DMS79 treated with DMSO at 0.1 percent for 48 hours (cell line): Measurements from ENCODE around the gene GRIA4.
"Not testable (repeated sequence)": the region's sequence is repeated elsewhere in the genome, so short reads cannot be mapped to it uniquely, and the experiment has no call there.

Experiments
- DNase-seq: peaks from one replicate; lab custom pipeline; 2025; lab: John Stamatoyannopoulos, UW

Gene GRIA4

DNA sequence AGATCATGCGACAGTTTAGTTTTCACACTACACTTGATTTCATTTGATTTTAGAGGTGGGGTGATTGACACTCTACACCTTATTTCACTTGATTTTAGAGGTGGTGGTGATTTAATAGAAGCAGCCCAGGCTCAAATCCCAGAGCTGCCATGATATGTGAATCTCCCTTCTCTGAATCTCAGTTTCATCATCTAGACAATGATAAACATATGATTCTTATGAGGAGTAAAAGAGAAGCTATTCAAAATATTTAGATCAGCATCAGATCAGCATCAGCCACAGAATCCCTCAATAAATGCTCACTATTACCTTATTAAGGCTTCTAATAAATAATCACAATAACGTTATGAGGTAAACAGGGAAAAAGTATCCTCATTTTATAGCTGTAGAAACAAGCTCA, 313.4 kb downstream of the GRIA4 start:
- DNase-seq = no peak

DNA sequence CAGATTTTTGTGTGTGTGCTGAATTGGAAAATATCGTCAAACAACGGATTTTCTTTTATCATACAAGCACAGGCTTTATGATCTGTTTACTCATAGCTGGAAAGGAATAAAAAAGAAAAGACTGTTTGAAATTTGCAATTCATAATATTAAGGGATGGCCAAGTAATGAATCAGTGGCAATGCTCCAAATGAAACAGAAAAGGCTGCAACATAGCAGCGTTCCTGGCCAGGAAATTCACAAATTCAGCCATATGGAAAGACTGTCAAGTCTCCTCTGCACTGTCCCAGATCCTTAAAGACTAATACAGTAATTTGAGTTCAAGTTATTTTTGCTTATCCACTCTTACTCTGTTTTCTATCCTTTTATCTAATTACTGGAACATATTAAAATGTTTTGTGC, 313.9 kb downstream of the GRIA4 start:
- no peak for DNase-seq

DNA sequence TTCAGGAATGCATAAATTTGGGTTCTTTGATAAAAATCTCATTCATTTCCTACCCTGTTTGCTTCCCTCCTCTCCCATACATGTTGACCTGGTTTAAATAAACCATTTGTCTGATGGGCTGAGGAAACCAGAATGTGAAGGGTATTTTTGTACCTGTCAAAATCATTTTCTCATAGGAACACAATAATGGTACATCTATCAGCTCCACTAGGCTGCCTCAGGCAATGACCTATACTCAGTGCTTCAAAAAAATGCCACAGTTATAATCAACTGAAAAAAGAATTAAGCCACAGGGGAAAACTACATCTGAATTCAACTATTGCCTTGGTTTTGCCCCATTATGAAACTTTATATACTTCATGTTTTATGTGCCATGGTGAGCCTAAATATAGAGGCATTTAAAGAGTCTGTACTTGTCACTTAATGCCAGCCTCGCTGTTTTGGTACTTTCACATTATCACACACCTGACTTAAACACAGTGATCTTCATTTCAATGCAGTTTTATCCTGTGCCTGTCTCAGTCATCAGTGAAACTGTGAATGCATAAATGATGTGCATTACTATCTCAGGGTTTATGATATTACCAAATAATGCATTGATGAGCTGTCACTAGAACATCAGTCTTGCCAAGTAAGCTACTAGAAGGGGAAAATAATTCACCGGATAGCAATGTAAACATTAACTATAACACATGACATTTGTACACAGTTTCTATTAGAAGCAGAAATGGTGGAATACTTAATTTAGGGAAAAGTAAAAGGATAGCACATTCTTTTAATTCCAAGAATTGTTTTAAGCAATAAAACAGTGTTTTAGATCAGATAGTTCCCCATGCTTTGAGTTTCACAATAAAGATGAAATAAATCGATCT, 319.4 kb downstream of the GRIA4 start:
- DNase-seq = no peak

DNA sequence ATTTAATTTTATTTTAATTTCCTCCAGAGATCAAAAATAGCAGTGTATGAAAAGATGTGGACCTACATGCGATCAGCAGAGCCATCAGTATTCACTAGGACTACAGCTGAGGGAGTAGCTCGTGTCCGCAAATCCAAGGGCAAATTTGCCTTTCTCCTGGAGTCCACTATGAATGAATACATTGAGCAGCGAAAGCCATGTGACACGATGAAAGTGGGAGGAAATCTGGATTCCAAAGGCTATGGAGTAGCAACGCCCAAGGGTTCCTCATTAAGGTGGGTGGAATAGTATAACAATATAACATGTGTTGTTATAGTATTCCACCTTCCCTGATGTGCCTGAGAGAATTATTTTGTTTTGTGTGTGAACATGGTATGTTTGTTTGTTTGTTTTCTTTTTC, 323.8 kb downstream of the GRIA4 start:
- no peak for DNase-seq

DNA sequence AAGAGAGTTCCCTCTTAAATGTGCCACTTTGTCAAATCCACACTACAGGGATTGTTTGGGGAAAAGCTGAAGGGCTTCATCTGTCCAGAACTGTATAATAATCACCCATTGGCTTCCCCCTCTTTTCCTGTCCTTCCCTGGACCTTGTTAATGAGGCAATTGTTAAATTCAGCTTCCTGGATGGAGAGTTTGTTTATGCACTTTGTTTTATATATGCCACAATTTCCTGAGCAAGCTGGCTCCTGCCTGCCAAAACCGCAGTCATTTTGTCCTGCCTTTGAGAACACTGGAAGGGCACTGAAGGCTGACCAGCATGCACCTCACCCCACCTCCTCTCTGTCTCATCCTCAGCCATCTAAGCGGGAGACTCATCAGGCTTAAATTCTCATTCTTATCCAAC, 325.9 kb downstream of the GRIA4 start:
- no peak for DNase-seq

DNA sequence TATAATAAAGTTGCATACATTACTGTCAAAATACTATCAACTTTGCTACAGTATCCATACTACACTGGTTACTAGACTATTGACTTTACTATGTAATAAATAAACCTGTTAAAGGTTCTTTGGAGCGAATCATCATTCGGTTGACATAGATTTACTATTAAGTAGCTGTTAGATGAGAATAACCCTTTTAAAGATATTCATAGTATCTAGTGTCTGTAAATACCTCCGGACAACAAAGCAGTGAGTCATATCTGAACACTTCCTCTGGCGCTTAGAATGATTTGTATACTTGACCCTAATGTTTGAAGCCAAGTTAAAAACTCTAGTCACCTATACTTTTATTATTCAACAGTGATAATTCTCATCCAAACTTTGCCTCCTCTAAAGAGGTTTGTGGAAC, 327.5 kb downstream of the GRIA4 start:
- DNase-seq = no peak

DNA sequence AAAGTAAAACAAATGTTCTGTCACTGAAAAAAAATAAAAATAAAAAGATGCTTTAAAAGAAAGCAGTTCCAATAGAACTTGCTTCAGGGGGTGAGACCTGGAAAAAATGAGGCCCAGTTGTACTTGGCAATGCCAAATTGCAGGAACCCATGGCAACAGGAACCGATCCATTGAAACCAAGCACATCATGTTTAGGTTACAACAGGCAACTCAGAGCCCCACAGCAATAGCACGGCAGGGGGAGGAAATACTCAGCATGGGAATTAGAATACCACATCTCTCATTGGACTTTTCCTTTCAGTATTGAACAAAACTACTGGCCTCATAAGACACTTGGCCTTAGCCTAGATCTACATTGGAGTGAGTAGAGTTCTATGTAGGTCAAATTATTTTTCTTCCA, 327.9 kb downstream of the GRIA4 start:
- no peak for DNase-seq

DNA sequence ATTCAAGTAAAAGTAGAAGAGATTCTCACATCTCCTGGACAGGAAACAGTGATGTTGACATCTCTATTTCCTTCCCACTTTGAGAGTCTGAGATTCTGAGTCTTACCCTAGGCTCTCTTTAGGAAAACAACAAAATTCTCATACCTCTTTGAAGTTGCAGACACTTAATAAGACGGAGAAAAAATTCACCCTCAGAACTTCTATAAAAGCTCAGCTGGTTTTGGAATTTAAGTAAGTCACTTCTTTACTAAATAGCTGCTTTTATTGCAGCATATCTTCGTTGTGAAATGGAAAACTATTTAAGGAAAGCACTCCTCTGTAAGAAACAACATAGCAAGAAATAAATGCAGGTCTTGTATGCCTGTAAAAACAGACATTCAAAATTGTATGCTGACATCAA, 333.0 kb downstream of the GRIA4 start:
- no peak for DNase-seq

DNA sequence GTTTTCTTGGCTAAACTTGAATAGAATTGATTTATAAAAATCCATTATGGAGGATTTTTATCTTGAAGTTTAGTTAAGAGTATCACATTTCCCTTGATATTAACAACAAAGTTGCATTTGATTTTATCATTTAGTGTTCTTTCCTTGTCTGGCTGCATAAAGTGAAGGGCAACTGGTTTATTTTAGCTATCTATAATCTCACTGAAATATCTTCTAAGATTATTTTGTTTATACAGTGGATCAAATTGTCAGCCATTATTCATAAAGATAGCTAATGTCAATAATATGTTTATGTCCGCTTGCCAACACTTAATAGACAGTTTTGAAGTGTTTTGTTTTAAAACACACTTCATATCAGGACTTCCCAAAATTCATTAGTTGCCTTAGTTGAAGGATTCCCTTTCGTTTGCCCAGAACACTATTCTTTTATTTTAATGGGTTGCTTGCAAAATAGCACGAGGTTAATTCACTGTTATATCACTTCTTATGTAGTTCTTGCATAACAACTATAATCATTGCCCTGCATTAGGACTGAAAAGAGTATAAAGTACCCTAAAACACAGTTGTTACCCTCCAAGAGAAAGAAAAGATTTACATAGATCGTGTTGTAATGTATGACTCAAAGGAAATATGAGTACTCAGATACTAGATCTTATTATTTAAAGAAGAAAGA, 339.2 kb downstream of the GRIA4 start:
- DNase-seq = no peak

DNA sequence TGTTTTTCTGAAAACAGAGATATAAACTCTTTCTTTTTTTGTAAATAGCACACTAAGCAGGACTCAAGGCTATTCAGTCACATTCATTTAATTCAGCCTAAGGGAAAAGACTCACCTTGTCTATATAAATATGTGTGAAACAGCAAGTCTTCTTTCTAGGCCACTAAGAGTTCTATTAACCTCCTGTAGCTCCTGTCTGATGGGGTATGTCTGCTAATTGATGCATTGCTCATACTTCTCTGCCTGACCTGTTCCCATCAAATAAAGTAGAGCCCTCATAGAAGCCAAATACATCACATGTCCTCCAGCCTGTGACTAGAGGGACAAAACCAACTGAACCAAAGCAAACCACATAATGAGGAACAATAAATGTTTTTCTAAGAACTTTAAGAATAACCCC, 344.0 kb downstream of the GRIA4 start:
- DNase-seq = no peak

DNA sequence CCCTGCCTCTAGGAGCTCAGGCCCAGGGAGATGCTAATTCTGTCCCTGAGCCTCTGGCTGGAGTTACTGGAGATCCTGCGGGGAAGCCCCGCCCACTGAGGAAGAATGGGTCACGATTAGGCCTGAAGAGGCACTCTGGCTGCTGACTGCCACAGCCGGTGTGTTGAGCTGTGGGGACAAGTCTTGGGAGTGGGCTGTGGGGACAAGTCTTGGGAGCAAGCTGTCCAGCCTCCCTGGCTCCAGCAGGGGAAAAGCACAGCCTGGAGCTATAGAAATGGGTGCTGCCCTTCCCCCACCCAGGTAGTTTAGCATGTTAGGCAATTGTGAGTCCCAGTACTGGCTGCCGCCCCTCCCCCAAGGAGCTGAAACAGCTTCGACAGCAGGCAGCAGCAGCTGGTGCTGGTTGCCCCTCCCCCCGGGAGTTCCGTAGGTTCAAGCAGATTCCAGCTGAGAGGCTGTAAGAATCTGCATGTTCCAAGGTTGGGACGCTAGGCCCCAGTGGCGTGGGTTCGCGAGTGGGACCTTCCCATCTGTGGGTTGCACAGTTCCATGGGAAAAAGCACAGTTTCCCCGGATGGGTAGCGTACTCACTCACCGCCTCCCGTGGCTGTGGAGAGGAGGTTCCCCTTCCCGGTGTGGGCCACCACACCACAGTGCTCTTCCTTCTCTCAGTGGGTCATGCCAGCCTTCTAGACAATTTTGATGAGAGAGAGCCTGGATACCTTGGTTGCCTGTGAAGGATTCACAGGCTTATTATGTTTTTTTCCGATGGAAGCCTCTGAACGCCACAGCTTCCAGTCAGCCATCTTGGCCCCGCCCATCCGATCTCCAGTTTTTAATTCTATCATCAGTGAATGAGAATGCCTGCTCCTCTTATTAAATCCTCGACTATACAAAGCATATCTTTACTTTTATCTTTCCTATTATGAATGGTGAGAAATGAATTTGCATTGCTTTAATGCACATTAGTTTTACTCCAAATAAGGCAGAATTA, 350.7 kb downstream of the GRIA4 start:
- DNase-seq = peak; percentile 5

DNA sequence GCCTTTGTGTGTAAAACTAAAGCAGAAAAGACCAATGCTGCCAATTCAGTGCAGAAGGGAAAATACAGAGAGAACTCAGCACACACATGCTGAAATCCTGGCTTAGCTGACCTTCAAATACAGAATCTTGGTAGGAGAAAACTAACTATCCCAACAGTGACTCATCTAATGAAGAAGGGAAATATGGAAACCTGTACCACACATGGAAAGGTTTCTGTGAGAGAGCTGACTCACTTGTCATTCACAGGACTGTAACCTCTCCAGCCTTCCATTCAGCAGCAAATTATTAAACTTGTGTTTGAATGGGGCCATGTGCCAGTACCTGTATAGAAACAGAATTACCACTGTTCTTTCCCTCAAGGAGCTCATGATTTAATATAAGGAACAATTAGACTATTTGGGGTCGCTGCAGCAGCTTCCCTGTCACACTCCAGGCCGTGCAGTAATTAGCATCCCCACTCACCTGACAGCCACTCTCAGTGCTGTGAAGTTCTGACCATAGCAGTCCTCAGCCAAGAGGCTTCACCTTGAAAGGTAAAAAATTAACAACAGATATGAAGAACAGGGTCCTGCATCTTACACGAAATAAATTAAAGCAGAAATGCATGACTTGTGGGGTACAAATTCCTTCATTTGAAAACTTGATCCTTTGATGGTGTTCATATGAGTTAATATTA, 358.3 kb downstream of the GRIA4 start:
- no peak for DNase-seq

DNA sequence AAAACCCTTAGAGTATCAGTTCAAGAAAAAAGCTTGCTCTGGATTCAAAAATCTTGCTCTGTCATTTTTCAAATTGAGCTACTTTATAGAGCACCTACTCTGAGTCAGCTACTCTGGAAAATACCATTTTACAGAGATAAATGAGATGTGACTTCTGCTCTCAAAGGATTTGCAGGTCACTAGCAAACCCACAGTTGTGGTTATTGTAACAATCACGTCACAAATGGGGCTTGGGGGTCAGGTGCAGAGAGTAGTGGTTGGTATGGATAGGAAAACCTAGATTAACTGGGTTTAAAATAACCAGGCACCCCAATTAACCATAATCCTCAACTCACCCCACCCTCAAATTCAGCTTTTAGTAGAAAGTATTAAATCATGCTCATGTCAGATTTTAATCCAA, 359.9 kb downstream of the GRIA4 start:
- no peak for DNase-seq

DNA sequence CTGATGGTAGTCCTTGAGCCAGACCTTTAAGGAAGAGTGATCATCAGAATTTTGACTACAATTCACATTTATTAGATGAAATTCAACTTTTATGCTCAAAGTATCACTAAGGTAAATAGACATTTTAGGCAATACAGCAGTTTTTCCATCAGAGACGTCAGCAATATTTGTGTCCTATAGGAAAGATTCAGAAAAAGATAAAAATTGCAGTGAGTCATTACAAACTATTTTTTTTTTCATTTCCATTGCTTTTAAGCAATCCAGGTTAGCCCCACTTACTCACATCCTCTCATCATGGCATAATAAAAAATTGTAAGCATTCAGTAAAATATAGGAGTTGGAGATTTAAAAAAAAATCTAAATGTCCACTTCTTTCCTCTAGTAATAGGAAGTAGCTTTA, 365.3 kb downstream of the GRIA4 start:
- DNase-seq = no peak

DNA sequence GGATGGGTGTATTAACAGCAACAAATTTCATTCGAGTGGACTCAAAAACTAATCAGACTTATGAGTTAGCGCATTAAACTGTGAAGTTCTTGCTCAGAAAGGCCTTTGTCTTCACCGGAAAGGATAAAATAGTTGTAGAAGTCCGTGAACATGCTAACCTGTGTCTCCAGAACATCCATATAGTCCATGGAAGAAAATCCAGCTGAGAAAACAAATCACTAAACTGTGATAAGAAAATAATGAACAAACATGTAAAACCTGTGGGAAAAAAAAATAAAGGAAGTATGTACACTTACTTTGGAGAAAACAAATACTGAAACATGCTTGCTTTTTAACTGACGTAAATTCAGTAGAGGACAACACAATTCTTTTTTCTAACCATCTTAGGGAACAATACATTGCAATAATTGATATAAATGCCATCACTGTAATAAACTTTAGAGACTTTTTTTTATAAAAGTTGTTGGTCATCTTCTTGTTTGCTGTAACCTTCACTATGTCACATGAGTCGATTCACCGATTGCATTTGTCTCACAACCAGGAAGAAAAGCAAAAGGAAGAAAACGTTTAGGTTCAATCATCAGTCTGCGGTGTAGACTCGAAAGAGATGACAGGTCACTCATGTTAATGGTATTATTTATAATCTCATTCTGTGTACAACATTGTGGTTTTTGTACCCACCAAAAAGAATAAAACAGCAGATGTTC, 370.3 kb downstream of the GRIA4 start:
- no peak for DNase-seq

DNA sequence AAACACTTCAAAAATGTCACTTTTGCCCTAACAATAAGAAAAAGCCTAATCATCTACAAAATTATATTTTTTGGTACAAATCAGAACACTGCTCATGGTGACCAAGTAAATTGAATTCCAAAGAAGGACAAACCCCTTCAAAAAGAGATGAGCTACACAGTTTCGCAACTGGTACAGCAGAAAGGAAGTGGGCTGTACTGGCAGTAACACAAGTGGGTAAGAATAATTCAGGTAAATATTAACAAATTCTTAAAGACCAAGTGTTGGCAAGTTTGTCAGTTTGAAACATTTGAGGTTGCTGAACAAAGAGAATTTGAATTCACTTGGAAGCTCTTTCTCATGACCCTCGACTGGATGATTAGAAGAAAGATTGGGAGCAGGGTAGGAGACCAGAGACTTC, 376.7 kb downstream of the GRIA4 start:
- no peak for DNase-seq

DNA sequence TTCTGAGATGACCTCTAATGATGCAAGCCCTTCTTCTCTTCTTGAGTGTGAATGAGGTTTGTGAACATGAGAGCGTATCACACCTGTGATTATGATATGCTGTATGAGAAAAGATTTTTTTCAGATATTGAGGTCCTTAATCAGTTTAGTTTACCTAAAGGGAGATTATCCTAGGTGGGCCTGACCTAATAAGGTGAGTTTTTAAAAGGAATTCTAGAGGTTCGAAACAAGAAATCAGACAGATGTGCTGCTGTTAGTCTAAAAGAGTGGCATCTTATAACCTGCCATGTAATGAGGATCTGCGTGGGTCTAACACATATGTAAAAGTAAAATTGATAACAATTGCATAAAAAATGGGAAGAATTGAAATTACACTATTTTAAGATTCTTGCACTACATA, 378.3 kb downstream of the GRIA4 start:
- no peak for DNase-seq

DNA sequence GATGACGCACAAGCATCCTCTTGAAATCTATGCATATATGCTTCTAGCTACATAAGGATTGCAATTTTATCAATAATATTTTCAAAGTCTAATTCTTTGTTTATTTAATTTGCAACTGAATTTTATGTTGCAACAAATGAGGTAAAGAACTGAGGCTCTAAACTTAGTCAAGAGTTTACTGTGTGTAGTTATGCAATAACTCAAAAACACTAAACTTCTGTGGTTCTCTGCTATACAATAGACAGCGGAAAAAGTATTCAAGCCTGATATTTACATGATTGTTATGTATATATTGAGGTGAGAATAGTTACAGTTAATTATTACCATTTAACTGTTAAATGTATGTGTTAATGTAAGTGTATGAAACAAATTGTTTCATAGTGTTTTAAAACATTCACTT, 379.3 kb downstream of the GRIA4 start:
- DNase-seq = no peak

DNA sequence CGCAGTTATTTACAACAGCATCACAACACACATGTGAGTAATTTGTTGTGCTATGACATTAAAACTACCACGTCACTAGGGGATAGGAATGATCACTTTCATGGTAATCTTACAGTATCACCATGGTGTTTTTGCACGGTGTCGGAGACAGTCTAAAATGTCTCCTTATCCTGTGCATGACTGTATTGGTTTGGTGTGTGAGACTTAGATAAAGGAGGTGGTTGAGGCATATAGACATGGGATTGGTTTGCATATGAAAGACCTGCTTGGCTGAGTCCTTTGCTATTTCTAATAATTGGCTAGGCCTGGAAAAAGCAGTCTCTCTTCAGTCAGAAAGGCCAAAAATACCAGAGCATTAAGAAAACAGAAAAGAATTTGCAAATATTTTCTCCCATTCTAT, 382.0 kb downstream of the GRIA4 start:
- no peak for DNase-seq

DNA sequence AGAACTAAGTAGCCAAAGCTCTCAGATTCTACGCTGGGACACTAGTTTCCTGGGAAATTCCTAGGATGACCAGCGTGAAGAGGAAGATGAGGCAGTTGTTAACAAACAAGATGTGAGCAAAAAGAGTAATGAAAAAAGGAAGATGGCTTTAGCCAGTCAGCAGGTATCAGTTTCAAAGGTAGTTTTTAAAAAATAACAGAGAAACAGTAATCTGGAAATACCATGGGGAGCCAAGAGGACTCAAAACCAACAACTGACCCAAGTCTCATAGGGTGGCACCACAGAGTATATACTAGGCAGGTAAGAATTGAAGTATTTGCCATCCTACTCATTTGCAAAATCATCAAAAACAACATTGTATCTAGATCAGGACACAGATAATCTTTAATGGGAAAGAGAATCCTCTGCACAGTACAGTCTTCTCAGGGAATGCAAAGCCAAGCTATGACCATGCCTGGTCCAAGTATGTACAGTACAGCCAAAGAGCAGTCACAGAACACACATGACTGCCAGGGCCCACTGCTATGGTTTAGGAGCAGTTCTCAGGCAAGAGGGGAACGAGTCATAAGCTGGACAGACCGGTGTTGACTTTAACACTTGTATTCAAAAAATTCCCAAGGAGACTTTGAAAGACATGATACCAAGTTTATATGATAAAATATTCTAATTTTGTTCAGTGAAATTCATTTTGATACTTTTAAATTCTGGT, 391.6 kb downstream of the GRIA4 start:
- no peak for DNase-seq

DNA sequence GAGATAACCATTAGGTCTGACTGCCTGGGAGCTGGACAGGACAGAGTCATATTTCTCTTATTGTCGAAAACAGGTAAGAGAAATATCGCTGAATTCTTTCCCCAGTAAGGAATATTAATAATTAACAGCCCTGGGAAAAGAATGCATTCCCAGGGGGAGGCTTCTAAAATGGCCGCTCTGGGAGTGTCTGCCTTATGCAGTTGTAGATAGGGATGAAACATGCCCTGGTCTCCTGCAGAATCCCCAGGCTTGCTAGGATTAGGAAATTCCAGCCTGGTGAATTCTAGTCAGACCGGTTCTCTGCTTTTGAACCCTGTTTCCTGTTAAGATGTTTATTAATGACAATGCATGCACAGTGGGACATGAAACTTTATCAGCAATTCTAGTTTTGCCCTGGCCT, 393.2 kb downstream of the GRIA4 start:
- DNase-seq = not testable (repeated sequence)
